DND-41 (cell line): ENCODE data around the gene DPP6.
A peak's percentile ranks its signal among the peaks of the same experiment; 100 is the strongest.
"Not testable (repeated sequence)": the region's sequence is repeated elsewhere in the genome, so short reads cannot be mapped to it uniquely, and the experiment has no call there.

Source experiments
- ATAC-seq: fragments of 200-7000 bp; cut with Tn5 transposase; 3 replicates; pipeline ENCODE4 v1.9.1; 2021; ENCODE audit warnings: low read depth; ENCODE audit not compliant: insufficient read depth
- DNase-seq: peaks from one replicate; pipeline ENCODE4 v3.0.0-alpha.2; 2020
- H2AFZ ChIP-seq: 2 replicates; pipeline ENCODE4 v1.6.0; 2012; ENCODE audit warnings: low read depth, low read length
- H3K27ac ChIP-seq: 2 replicates; pipeline ENCODE4 v1.5.1; 2012; ENCODE audit warnings: low read length, inconsistent platforms
- H3K27me3 ChIP-seq: fragments of 200-600 bp; sonication (generic); 2 replicates; pipeline ENCODE4 v1.6.0; 2012; ENCODE audit warnings: low read length, mild to moderate bottlenecking, inconsistent platforms; ENCODE audit not compliant: insufficient read depth, poor library complexity
- H3K36me3 ChIP-seq: 2 replicates; pipeline ENCODE4 v1.5.1; 2012; ENCODE audit warnings: low read length, inconsistent platforms; ENCODE audit not compliant: insufficient read depth
- H3K4me1 ChIP-seq: 2 replicates; pipeline ENCODE4 v1.5.1; 2012; ENCODE audit warnings: mild to moderate bottlenecking, low read length; ENCODE audit not compliant: insufficient read depth
- H3K4me2 ChIP-seq: 2 replicates; pipeline ENCODE4 v1.6.0; 2012; ENCODE audit warnings: mild to moderate bottlenecking, moderate library complexity, low read length, inconsistent platforms; ENCODE audit not compliant: insufficient read depth
- H3K4me3 ChIP-seq, 2 experiments: fragments of 200-600 bp in 1 of 2; shearing (Covaris generic) in 1 of 2; 2 replicates each; pipeline ENCODE4 v1.5.1; 2012 to 2016; ENCODE audit warnings: inconsistent platforms in 2 of 2, low read length in 2 of 2, mild to moderate bottlenecking in 2 of 2, low read depth in 1 of 2, moderate library complexity in 1 of 2
- H3K79me2 ChIP-seq: 2 replicates; pipeline ENCODE4 v1.6.0; 2012; ENCODE audit warnings: low read length, inconsistent platforms; ENCODE audit not compliant: insufficient read depth
- H3K9ac ChIP-seq: 2 replicates; pipeline ENCODE4 v1.6.0; 2012; ENCODE audit warnings: low read depth, mild to moderate bottlenecking, inconsistent platforms, low read length, moderate library complexity
- H3K9me3 ChIP-seq: 2 replicates; pipeline ENCODE4 v1.5.1; 2012; ENCODE audit warnings: low read length, moderate library complexity, mild to moderate bottlenecking, inconsistent platforms; ENCODE audit not compliant: insufficient read depth, severe bottlenecking
- H4K20me1 ChIP-seq: 2 replicates; pipeline ENCODE4 v1.6.0; 2012; ENCODE audit warnings: low read length; ENCODE audit not compliant: insufficient read depth
- TF ChIP-seq, protein P1 (sequence below): IDR thresholded peaks from 2 replicates; pipeline ENCODE4 v1.5.1; 2012; ENCODE audit warnings: borderline replicate concordance, low read length, moderate library complexity, mild to moderate bottlenecking; ENCODE audit not compliant: poor library complexity, severe bottlenecking; ENCODE audit errors: extremely low read depth

DPP6 gene

GRCh38 chr7:154030476-154031080 lies 21.6 kb upstream of the DPP6 start:
- H3K4me3 ChIP-seq, H3K27ac ChIP-seq, H3K36me3 ChIP-seq, H3K9me3 ChIP-seq, H3K79me2 ChIP-seq, DNase-seq, H3K4me1 ChIP-seq, H4K20me1 ChIP-seq, H2AFZ ChIP-seq, H3K9ac ChIP-seq, H3K27me3 ChIP-seq, ATAC-seq, H3K4me2 ChIP-seq: not testable (repeated sequence)

DNA sequence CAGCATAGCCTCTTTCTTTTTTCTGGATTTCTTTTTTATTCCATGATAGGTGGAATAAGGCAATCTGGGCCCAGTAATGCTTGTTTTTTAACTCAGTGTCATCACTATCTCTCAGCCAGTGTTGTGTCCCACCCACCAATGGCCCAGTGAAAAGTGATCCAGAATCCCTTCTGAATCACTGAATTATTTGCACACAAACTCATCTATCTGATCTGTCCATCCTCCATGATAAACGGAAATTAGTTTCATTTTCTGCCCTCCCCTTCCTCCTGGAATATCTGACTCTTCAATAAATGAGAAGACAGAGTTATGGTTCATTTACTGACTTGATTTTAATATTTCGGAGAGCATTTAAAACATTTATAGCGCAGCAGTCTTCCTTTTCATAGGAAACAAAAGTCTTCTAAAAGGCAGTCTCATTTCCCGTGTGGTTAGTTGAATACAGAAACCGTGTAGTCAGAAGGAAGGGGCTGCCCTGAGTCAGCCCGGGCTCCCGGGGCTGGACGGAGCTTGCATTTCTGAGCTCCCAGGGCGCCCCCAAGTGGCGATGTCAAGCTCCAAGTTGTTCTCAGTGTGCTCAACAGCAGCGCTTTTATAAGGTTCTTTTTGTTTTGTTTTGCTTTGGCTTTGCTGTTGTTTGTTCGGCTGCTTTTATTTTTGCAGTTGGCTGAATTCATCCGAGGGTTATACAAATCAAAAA lies 12.6 kb upstream of the DPP6 start:
- TF ChIP-seq, protein P1, sequence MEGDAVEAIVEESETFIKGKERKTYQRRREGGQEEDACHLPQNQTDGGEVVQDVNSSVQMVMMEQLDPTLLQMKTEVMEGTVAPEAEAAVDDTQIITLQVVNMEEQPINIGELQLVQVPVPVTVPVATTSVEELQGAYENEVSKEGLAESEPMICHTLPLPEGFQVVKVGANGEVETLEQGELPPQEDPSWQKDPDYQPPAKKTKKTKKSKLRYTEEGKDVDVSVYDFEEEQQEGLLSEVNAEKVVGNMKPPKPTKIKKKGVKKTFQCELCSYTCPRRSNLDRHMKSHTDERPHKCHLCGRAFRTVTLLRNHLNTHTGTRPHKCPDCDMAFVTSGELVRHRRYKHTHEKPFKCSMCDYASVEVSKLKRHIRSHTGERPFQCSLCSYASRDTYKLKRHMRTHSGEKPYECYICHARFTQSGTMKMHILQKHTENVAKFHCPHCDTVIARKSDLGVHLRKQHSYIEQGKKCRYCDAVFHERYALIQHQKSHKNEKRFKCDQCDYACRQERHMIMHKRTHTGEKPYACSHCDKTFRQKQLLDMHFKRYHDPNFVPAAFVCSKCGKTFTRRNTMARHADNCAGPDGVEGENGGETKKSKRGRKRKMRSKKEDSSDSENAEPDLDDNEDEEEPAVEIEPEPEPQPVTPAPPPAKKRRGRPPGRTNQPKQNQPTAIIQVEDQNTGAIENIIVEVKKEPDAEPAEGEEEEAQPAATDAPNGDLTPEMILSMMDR, result peak; percentile 16
- DNase-seq (peak; percentile 48), ATAC-seq (peak; percentile 98)
- H3K36me3 ChIP-seq, H3K27ac ChIP-seq, H3K4me2 ChIP-seq, H3K9ac ChIP-seq, H3K27me3 ChIP-seq, H3K9me3 ChIP-seq, H4K20me1 ChIP-seq, H3K4me1 ChIP-seq, H3K79me2 ChIP-seq, H3K4me3 ChIP-seq, H2AFZ ChIP-seq: not testable (repeated sequence)

DNA sequence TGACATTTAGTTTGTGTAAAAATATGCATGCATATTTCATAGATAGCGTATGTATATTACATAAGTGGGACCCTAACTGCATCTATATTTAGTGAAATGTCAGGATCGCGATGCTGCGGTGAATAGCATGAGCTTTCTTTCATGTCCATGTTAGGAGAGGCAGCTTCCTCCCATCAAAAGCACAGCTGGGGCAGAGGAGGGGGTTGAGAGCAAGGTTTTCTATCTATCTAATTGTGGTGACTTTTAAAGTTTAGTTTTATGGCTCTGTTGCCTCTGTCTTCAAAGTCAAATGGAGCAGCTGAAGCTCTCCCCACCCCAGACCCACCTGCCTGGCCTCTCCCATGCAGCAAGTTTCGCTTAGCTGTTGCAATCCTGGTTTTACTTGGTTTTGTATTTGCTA lies 1.8 kb upstream of the DPP6 start:
- ATAC-seq, result peak; percentile 97
- not testable (repeated sequence) for H3K4me1 ChIP-seq, H3K4me2 ChIP-seq, H3K9ac ChIP-seq, H3K9me3 ChIP-seq, H3K36me3 ChIP-seq, H3K79me2 ChIP-seq, H3K27ac ChIP-seq, H3K4me3 ChIP-seq, DNase-seq, H3K27me3 ChIP-seq, H4K20me1 ChIP-seq, H2AFZ ChIP-seq

DNA sequence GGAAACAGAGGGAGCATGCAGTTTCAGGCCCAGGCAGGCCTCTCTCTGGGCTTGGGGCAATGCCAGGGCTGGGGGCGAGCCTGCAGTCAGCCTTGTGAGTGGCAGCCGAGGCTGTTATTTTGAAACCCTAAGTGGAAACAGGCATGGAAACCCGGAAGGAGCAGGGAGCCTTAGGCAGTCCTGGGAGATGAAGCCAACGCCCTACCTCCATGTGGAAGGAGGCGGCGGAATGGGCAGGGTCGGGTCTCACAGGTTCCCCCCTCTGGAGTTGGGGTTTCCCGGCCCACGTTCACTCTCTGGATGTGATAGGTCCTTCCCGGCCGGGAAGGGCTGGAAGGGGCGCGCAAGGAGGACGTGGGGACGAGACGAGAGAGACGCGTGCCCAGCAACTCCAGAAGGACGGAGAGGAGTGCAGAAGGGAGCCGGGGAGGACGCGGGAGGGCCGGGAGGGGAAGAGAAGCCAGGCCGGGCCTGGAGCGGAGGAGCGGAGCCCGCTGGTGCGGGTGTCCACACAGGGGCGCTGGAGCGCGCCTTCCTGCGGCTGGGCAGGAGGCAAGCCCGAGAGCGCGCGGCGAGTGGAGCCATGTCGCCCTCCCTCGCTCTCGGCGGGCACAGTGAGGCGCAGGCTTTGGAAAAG lies 1.1 kb upstream of the DPP6 start:
- DNase-seq, H3K36me3 ChIP-seq, H3K27ac ChIP-seq, H3K27me3 ChIP-seq, H3K9me3 ChIP-seq, H3K9ac ChIP-seq, H4K20me1 ChIP-seq, ATAC-seq, H3K79me2 ChIP-seq, H3K4me2 ChIP-seq, H2AFZ ChIP-seq, H3K4me1 ChIP-seq, H3K4me3 ChIP-seq: not testable (repeated sequence)

- not testable (repeated sequence) for H3K4me2 ChIP-seq, H3K9ac ChIP-seq, H3K27ac ChIP-seq, H3K9me3 ChIP-seq, ATAC-seq, H3K79me2 ChIP-seq, H3K4me3 ChIP-seq, H3K27me3 ChIP-seq, H2AFZ ChIP-seq, H4K20me1 ChIP-seq, H3K4me1 ChIP-seq, H3K36me3 ChIP-seq, DNase-seq
Observed at GRCh38 chr7:154052530-154053252, 493 bp downstream of the DPP6 start.

GRCh38 chr7:154053466-154054312 lies 1.5 kb downstream of the DPP6 start:
- not testable (repeated sequence) for H3K9me3 ChIP-seq, DNase-seq, H3K4me3 ChIP-seq, H3K27ac ChIP-seq, H3K4me2 ChIP-seq, H4K20me1 ChIP-seq, H3K79me2 ChIP-seq, ATAC-seq, H2AFZ ChIP-seq, H3K27me3 ChIP-seq, H3K9ac ChIP-seq, H3K36me3 ChIP-seq, H3K4me1 ChIP-seq

GRCh38 chr7:154054664-154055063 lies 2.5 kb downstream of the DPP6 start:
- not testable (repeated sequence) for H3K27me3 ChIP-seq, H4K20me1 ChIP-seq, H3K36me3 ChIP-seq, H3K4me3 ChIP-seq, ATAC-seq, H2AFZ ChIP-seq, H3K4me2 ChIP-seq, H3K9me3 ChIP-seq, H3K4me1 ChIP-seq, H3K9ac ChIP-seq, H3K27ac ChIP-seq, H3K79me2 ChIP-seq, DNase-seq
